GM21390 (cell line): ENCODE measurements around the gene TECRL.

Experiments used
- ATAC-seq: cut with Tn5 transposase; IDR thresholded peaks from one replicate; pipeline ENCODE4 v1.9.1; 2021; ENCODE audit not compliant: unreplicated experiment

The TECRL gene

GRCh38 chr4:64330143-64330542 is 79.1 kb downstream of the TECRL start:
- ATAC-seq, result no peak

- no peak for ATAC-seq
These were observed 82.0 kb downstream of the TECRL start for GRCh38 chr4:64327237-64327636.

GRCh38 chr4:64326507-64326906 is 82.7 kb downstream of the TECRL start:
- no peak for ATAC-seq

GRCh38 chr4:64306255-64306565 is 103.0 kb downstream of the TECRL start:
- no peak for ATAC-seq

GRCh38 chr4:64305565-64306254 is 103.5 kb downstream of the TECRL start:
- ATAC-seq, result no peak

- ATAC-seq, result no peak
These were observed 136.8 kb downstream of the TECRL start for GRCh38 chr4:64272432-64272831.

- ATAC-seq, result no peak
These were observed 137.6 kb downstream of the TECRL start for GRCh38 chr4:64271601-64272081.

GRCh38 chr4:64266669-64267068 is 142.6 kb downstream of the TECRL start:
- no peak for ATAC-seq

GRCh38 chr4:64266263-64266662 is 143.0 kb downstream of the TECRL start:
- no peak for ATAC-seq

GRCh38 chr4:64251781-64252180 is 157.5 kb downstream of the TECRL start:
- no peak for ATAC-seq

- ATAC-seq, result no peak
These were observed 158.8 kb downstream of the TECRL start for GRCh38 chr4:64250488-64250887.

GRCh38 chr4:64250061-64250460 is 159.2 kb downstream of the TECRL start:
- ATAC-seq, result no peak

- ATAC-seq, result no peak
These were observed 161.1 kb downstream of the TECRL start for GRCh38 chr4:64248186-64248585.

- ATAC-seq, result no peak
These were observed 178.4 kb downstream of the TECRL start for GRCh38 chr4:64230709-64231310.
